Measurements from ENCODE around the gene AKIP1.

GRCh38 chr11:8922691-8923090, 11.7 kb downstream of the AKIP1 start:
- no peak for TF ChIP-seq EZH2 (IDR thresholded peaks at IDR 0.05)
- TF ChIP-seq POLR2AphosphoS5 (IDR thresholded peaks at IDR 0.05; ENCODE audit: borderline replicate concordance, low read depth, low read length) = no peak
